ENCODE data around the gene ZNF3. TPM values are rescaled to one million over a fixed set of nuclear protein-coding genes. Genes with fewer than 3 reads are reported as not detected.

Gene ZNF3
- total and polyA plus RNA-seq, 4 donors: 28.5 to 49.3 (median 34.6) TPM

DNA sequence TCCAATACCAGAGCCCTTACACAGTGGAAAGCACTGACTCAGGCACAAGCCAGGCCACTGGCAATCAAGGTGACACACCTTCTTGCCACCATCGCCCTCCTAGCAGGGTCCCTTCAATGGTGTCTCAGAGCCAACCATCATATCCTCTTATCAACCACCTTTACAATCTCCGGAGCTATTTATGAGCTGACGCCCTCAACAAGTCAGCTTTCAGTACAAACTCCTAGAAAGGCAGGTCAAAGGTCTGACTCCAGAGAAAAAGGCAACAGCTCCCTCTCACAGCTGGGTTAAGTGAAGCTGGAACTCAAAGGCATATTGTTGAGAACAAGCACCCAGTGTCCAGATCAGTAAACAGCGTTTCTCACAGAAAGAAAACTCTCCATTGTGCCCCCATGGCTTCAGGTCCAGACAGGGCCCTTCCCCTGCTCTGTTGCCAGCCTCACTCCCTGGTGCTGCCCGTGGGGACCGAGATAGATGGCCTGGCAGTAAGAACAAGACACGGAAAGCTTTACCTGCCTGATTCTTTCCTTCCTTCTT lies 2.4 kb downstream of the ZNF3 start:
- Histone ChIP-seq H3K4me3 (ENCODE audit: low read depth, low read length) (no peak overlapping the region), H3K27me3 (ENCODE audit: control insufficient read depth, insufficient read depth, low read length) (no peaks in the 10 kb centered on the region), H3K9me3 (ENCODE audit: control insufficient read depth, insufficient read depth, low read length) (no peaks in the 10 kb centered on the region), H3K27ac (ENCODE audit: low read depth, low read length) (peak overlapping the region; percentile 76), H3K4me1 (ENCODE audit: control insufficient read depth, insufficient read depth, low read length) (peaks cover 25% of the 10 kb centered on the region), H3K36me3 (ENCODE audit: control insufficient read depth, insufficient read depth, low read length) (peaks cover 55% of the 10 kb centered on the region)
- 74% methylated on average over 6 of the region's 7 CpGs for WGBS (ENCODE audit: insufficient coverage)
- peak in 1 of 6 donors; percentile 62 for DNase-seq (ENCODE audit: low read depth in 4 of 6, low spot score in 6 of 6)

DNA sequence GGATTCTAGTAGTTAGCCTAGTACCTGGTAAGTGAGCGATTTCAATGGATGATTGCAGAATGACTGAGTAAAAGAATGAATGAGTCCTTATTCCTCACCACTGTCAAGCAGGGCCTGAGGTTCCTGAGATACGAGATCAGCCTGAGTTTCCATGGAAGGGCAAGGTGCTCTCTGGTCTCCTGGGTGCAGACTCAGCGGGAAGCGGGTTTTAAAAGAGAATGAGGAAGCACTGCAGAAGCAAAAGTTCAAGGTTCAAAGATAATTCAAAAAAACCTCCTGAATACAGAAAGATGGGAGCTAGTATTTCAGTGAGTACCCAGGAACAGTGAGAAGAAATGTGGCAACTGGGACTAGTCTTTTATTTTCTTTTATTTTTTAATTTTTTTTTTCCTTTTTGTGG lies 4.3 kb downstream of the ZNF3 start:
- Histone ChIP-seq H3K27me3 (ENCODE audit: control insufficient read depth, insufficient read depth, low read length) (no peaks in the 10 kb centered on the region), H3K36me3 (ENCODE audit: control insufficient read depth, insufficient read depth, low read length) (peaks cover 73% of the 10 kb centered on the region), H3K9me3 (ENCODE audit: control insufficient read depth, insufficient read depth, low read length) (no peaks in the 10 kb centered on the region), H3K27ac (ENCODE audit: low read depth, low read length) (no peak overlapping the region), H3K4me3 (ENCODE audit: low read depth, low read length) (no peak overlapping the region), H3K4me1 (ENCODE audit: control insufficient read depth, insufficient read depth, low read length) (peaks cover 20% of the 10 kb centered on the region)
- WGBS (ENCODE audit: insufficient coverage): 83% methylated on average over 2 of the region's 4 CpGs
- no peak for DNase-seq (ENCODE audit: low read depth in 4 of 6, low spot score in 6 of 6)

DNA sequence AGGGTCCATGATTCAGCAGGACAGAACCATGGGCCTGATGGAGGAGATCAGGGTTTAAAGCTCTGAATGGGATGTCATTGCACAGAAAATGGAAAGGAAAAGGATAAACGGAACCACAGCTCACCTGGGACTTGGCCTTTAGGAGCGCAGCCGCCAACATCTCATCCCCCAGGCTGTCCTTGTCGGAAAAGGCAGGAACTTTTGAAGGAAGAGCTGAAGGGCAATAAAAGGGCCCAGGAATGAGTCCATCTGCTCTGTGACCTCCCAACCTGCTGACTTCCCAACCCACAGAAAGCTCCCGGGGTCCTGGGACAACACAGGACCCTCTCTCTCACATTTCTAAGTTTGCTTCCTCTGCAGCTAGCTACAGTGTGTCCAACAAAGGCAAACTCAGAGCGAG lies 6.1 kb downstream of the ZNF3 start:
- H3K36me3 ChIP-seq (ENCODE audit: control insufficient read depth, insufficient read depth, low read length): peaks cover 91% of the 10 kb centered on the region
- 100% methylated on average over 6 of the region's 6 CpGs for WGBS (ENCODE audit: insufficient coverage)

DNA sequence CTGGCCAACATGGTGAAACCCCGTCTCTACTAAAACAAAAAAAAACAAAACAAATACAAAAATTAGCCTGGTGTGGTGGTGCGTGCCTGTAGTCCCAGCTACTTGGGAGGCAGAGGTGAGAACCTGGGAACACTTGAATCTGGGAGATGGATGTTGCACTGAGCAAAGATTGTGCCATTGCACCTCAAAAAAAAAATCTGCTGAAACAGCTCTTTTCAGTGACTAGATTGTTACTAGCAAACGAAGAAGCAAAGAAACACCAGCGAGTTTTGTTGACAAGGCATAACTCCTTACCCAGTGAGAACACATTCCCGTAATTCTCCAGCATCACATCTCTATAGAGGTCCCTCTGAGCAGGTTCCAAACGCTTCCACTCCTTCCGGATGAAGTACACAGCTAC lies 6.7 kb downstream of the ZNF3 start:
- no peak overlapping the region for H3K4me3 ChIP-seq (ENCODE audit: low read depth, low read length)
- peaks cover 8% of the 10 kb centered on the region for H3K4me1 ChIP-seq (ENCODE audit: control insufficient read depth, insufficient read depth, low read length)
- peaks cover 97% of the 10 kb centered on the region for H3K36me3 ChIP-seq (ENCODE audit: control insufficient read depth, insufficient read depth, low read length)
- H3K27me3 ChIP-seq (ENCODE audit: control insufficient read depth, insufficient read depth, low read length): no peaks in the 10 kb centered on the region
- peaks cover 3% of the 10 kb centered on the region for H3K9me3 ChIP-seq (ENCODE audit: control insufficient read depth, insufficient read depth, low read length)
- no peak for DNase-seq (ENCODE audit: low read depth in 4 of 6, low spot score in 6 of 6)
- H3K27ac ChIP-seq (ENCODE audit: low read depth, low read length): no peak overlapping the region
- WGBS (ENCODE audit: insufficient coverage): 93% methylated on average over 3 of the region's 7 CpGs

More for the DNA sequence above, 6.1 kb downstream of the ZNF3 start:
- Histone ChIP-seq H3K27me3 (ENCODE audit: control insufficient read depth, insufficient read depth, low read length) (no peaks in the 10 kb centered on the region), H3K4me1 (ENCODE audit: control insufficient read depth, insufficient read depth, low read length) (peaks cover 13% of the 10 kb centered on the region), H3K4me3 (ENCODE audit: low read depth, low read length) (no peak overlapping the region), H3K9me3 (ENCODE audit: control insufficient read depth, insufficient read depth, low read length) (peaks cover 3% of the 10 kb centered on the region), H3K27ac (ENCODE audit: low read depth, low read length) (no peak overlapping the region)
- no peak for DNase-seq (ENCODE audit: low read depth in 4 of 6, low spot score in 6 of 6)

DNA sequence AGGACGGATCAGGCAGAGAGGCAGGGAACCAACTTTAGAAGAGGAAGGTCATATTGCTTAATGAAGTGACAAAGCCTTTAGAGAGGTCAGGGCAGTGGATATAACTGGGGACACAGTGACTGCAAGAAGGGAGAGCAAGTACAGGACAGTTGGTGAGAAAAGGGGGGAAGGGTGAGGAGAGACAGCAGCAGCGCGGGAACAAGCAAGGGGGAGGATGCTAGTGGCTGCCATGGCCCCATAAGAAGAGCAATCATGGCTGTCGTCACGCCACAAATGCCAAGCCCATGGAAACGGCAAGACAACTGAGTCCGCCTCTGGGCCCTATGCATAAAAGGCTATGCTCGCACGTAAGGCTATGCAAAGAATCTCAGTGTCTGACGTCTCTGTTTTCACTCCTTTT lies 9.1 kb downstream of the ZNF3 start:
- Histone ChIP-seq H3K9me3 (ENCODE audit: control insufficient read depth, insufficient read depth, low read length) (peaks cover 3% of the 10 kb centered on the region), H3K36me3 (ENCODE audit: control insufficient read depth, insufficient read depth, low read length) (peaks cover 95% of the 10 kb centered on the region), H3K4me3 (ENCODE audit: low read depth, low read length) (no peak overlapping the region), H3K27ac (ENCODE audit: low read depth, low read length) (no peak overlapping the region), H3K27me3 (ENCODE audit: control insufficient read depth, insufficient read depth, low read length) (no peaks in the 10 kb centered on the region), H3K4me1 (ENCODE audit: control insufficient read depth, insufficient read depth, low read length) (no peaks in the 10 kb centered on the region)
- 98% methylated on average over 10 of the region's 10 CpGs for WGBS (ENCODE audit: insufficient coverage)
- no peak for DNase-seq (ENCODE audit: low read depth in 4 of 6, low spot score in 6 of 6)

DNA sequence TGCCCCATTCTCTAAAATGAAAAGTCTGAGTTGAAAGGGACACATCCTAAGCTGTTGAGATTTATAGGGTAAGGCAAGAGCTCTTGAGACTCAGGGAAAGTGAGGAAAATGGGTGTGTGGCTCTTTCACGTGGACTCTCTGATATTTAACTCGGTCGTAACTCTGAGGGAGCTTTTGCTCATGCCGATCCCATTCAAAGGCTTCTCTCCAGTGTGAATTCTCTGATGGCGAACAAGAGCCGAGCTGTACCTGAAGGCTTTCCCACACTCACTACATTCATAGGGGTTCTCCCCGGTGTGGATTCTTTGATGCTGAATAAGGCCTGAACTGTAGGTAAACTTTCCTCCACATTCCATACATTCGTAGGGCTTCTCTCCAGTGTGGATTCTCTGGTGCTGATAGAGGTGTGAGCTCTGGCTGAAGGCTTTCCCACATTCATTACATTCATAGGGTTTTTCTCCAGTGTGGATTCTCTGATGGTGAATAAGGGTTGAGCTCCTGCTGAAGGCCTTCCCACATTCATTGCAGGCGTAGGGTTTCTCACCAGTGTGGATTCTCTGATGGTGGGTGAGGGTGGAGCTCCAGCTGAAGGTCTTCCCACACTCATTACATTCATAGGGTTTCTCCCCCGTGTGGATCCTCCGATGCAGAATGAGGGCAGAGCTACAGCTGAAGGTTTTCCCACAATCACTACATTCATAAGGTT lies 10.4 kb downstream of the ZNF3 start:
- DNase-seq (ENCODE audit: low read depth in 4 of 6, low spot score in 6 of 6): no peak
- no peak overlapping the region for H3K27ac ChIP-seq (ENCODE audit: low read depth, low read length)
- H3K4me3 ChIP-seq (ENCODE audit: low read depth, low read length): no peak overlapping the region
- WGBS (ENCODE audit: insufficient coverage): no CpG with 5 or more reads among the region's 11 CpGs
- no peaks in the 10 kb centered on the region for H3K27me3 ChIP-seq (ENCODE audit: control insufficient read depth, insufficient read depth, low read length)
- peaks cover 3% of the 10 kb centered on the region for H3K9me3 ChIP-seq (ENCODE audit: control insufficient read depth, insufficient read depth, low read length)
- no peaks in the 10 kb centered on the region for H3K4me1 ChIP-seq (ENCODE audit: control insufficient read depth, insufficient read depth, low read length)
- peaks cover 85% of the 10 kb centered on the region for H3K36me3 ChIP-seq (ENCODE audit: control insufficient read depth, insufficient read depth, low read length)

DNA sequence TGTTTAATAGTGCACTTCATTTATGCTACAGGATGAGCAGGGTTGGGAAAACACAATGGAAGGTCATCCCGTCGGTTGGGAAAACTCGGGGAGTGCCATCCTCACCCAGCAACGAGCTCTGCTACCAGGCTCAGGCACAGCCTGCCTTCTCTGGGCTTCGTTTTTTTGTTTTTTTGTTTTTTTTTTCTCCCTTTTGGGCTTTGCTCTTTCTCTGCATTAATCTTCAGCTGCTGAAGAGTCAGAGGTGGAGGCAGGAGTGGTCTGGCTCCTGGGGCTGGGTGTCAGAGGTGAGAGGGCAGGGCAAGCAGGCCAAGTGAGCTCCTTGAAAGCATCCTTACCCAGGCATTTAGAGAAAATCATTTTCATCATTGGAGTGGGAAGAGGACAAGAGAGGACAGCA lies 11.5 kb downstream of the ZNF3 start:
- no peak overlapping the region for H3K4me3 ChIP-seq (ENCODE audit: low read depth, low read length)
- WGBS (ENCODE audit: insufficient coverage): 96% methylated on average over 4 of the region's 5 CpGs
- H3K4me1 ChIP-seq (ENCODE audit: control insufficient read depth, insufficient read depth, low read length): no peaks in the 10 kb centered on the region
- peaks cover 3% of the 10 kb centered on the region for H3K9me3 ChIP-seq (ENCODE audit: control insufficient read depth, insufficient read depth, low read length)
- no peaks in the 10 kb centered on the region for H3K27me3 ChIP-seq (ENCODE audit: control insufficient read depth, insufficient read depth, low read length)
- DNase-seq (ENCODE audit: low read depth in 4 of 6, low spot score in 6 of 6): no peak
- no peak overlapping the region for H3K27ac ChIP-seq (ENCODE audit: low read depth, low read length)
- peaks cover 81% of the 10 kb centered on the region for H3K36me3 ChIP-seq (ENCODE audit: control insufficient read depth, insufficient read depth, low read length)

DNA sequence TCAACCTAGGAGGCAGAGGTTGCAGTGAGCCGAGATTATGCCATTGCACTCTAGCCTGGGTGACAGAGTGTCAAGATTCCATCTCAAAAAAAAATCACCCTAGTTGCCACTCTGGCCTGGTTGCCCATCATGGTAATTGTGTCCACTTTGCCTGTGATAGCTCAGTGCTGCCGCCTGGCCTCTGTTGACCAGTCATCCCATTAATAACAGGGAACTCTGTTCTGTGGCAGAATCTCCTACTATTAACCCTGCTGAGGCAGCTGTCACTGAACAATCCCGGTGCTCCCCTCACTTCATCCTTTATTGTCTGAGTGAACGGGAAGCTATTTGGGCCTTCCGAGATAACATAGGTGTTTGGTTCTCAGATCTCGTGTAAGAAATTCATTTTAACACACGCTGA lies 14.6 kb downstream of the ZNF3 start:
- H3K27me3 ChIP-seq (ENCODE audit: control insufficient read depth, insufficient read depth, low read length): no peaks in the 10 kb centered on the region
- H3K27ac ChIP-seq (ENCODE audit: low read depth, low read length): no peak overlapping the region
- 89% methylated on average over 5 of the region's 7 CpGs for WGBS (ENCODE audit: insufficient coverage)
- DNase-seq (ENCODE audit: low read depth in 4 of 6, low spot score in 6 of 6): no peak
- no peak overlapping the region for H3K4me3 ChIP-seq (ENCODE audit: low read depth, low read length)
- H3K9me3 ChIP-seq (ENCODE audit: control insufficient read depth, insufficient read depth, low read length): peaks cover 3% of the 10 kb centered on the region
- no peaks in the 10 kb centered on the region for H3K4me1 ChIP-seq (ENCODE audit: control insufficient read depth, insufficient read depth, low read length)
- H3K36me3 ChIP-seq (ENCODE audit: control insufficient read depth, insufficient read depth, low read length): peaks cover 74% of the 10 kb centered on the region

DNA sequence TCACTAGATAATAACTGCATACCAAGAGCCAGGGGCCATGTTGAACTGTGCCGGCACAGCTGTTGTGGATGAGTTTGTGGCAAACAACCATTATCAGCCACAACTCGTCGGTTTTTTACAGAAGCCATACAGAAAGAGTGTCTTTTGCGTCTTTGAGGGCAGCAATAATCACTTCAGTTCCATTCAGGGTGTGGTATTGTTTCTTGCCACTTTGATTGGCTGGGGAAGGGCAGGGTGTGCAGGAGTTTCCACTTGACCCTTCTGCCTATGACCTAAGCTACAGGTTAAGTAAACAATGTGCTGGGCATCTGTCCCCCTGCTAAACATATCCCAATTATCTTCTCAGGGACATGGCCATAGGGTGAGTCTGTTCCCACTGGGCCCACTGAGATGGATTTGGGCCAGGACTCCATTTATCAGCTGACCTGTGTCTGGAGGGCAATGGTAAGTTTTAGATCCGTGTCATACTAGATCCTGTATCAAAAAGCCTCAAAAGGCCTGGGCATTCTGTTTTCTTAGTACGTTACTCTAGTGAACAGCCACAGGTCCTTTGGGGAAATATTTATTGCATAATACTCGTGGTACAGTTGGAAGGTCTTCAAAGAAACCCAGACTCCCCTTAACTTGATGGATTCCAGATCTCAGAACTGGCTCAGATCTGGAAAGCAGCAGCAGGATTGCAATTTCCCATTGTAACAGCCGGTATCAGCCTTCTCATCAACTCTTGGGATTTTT lies 15.9 kb downstream of the ZNF3 start:
- DNase-seq (ENCODE audit: low read depth in 4 of 6, low spot score in 6 of 6): peak in 1 of 6 donors; percentile 36
- Histone ChIP-seq H3K27ac (ENCODE audit: low read depth, low read length) (no peak overlapping the region), H3K27me3 (ENCODE audit: control insufficient read depth, insufficient read depth, low read length) (no peaks in the 10 kb centered on the region), H3K4me1 (ENCODE audit: control insufficient read depth, insufficient read depth, low read length) (no peaks in the 10 kb centered on the region), H3K36me3 (ENCODE audit: control insufficient read depth, insufficient read depth, low read length) (peaks cover 72% of the 10 kb centered on the region), H3K9me3 (ENCODE audit: control insufficient read depth, insufficient read depth, low read length) (no peaks in the 10 kb centered on the region), H3K4me3 (ENCODE audit: low read depth, low read length) (no peak overlapping the region)
- WGBS (ENCODE audit: insufficient coverage): 75% methylated on average over 6 of the region's 8 CpGs

All from spinal cord (tissue), 10 donors.